K562 (cell line): ENCODE results near the gene RILP. TPM values are rescaled to one million over a fixed set of nuclear protein-coding genes. Genes with fewer than 3 reads are reported as not detected.

Experiments used
- ATAC-seq: fragments of 200-7000 bp; cut with Tn5 transposase; 3 replicates; pipeline ENCODE4 v1.9.1; 2020; ENCODE audit warnings: moderate library complexity
- BruUV-seq: library from RNA; stranded (reverse); fragments of 400-500 nt; replicated peaks from 2 replicates; lab custom pipeline; 2021; lab: Mats Ljungman, UMichigan
- CTCF ChIA-PET: fragments of 300-600 bp; formaldehyde crosslinking; extraction: SDS; loops from one replicate; lab custom pipeline; 2021; ENCODE audit warnings: low intra/inter-chr PET ratio; lab: Yijun Ruan, JAX
- POLR2A ChIA-PET: fragments of 300-600, 350-650 bp; sonication (Branson Sonifier 250); formaldehyde crosslinking; extraction: SDS; loops from one replicate; lab custom pipeline; 2021; ENCODE audit warnings: antibody characterized with exemption, inconsistent platforms; lab: Yijun Ruan, JAX
- DNase-seq, 4 experiments: peaks; one replicate each; pipeline versions ENCODE4 v3.0.0 to v3.0.0-alpha.2; 2011 to 2018; ENCODE audit warnings: low spot score in 3 of 4, mixed read lengths in 3 of 4; ENCODE audit errors: extremely low read depth in 1 of 4
- FAIRE-seq: peaks from 2 replicates; lab custom pipeline; 2011; peaks lifted over from hg19 to GRCh38; lab: Jason Lieb, UNC
- H2AFZ ChIP-seq: 2 replicates; pipeline ENCODE4 v1.6.0; 2011; ENCODE audit warnings: low read depth, low read length, control low read depth, inconsistent platforms
- H3K27ac ChIP-seq: fragments of 200-600 bp; 3 replicates; pipeline ENCODE4 v1.8.0; 2011; ENCODE audit warnings: low read depth, mild to moderate bottlenecking, control low read depth, inconsistent platforms, low read length, moderate library complexity, mixed read lengths; ENCODE audit errors: extremely low read depth
- H3K27me3 ChIP-seq, 2 experiments: fragments of 300-600 bp in 1 of 2; 2 replicates in 1 of 2; 3 replicates in 1 of 2; pipeline versions ENCODE4 v1.6.0 to v1.8.0; 2011; ENCODE audit warnings: inconsistent platforms in 2 of 2, low read length in 2 of 2, mild to moderate bottlenecking in 1 of 2, mixed read lengths in 1 of 2, moderate library complexity in 1 of 2; ENCODE audit not compliant: control insufficient read depth in 2 of 2, insufficient read depth in 2 of 2
- H3K36me3 ChIP-seq: fragments of 300-600 bp; 3 replicates; pipeline ENCODE4 v1.8.0; 2011; ENCODE audit warnings: mild to moderate bottlenecking, low read length, inconsistent platforms; ENCODE audit not compliant: control insufficient read depth, insufficient read depth
- H3K4me1 ChIP-seq, 2 experiments: fragments of 200-600 bp in 1 of 2; replicated peaks in 1 of 2; 2 replicates in 1 of 2; 3 replicates in 1 of 2; pipeline versions ENCODE4 v1.5.1 to v1.8.0; 2011; ENCODE audit warnings: inconsistent platforms in 2 of 2, low read length in 2 of 2, mild to moderate bottlenecking in 1 of 2, mixed read lengths in 1 of 2, moderate library complexity in 1 of 2; ENCODE audit not compliant: control insufficient read depth in 2 of 2, insufficient read depth in 2 of 2
- H3K4me2 ChIP-seq: 2 replicates; pipeline ENCODE4 v1.6.1; 2011; ENCODE audit warnings: low read length, control low read depth, inconsistent platforms, mixed read lengths; ENCODE audit not compliant: insufficient read depth
- H3K4me3 ChIP-seq: fragments of 200-600 bp; sonication (generic), shearing (Covaris generic); 2 replicates; pipeline ENCODE4 v1.5.1; 2016; ENCODE audit warnings: control low read depth, inconsistent platforms
- H3K79me2 ChIP-seq: fragments of 200-600 bp; 3 replicates; pipeline ENCODE4 v1.8.0; 2011; ENCODE audit warnings: low read length, inconsistent platforms; ENCODE audit not compliant: control insufficient read depth, insufficient read depth
- H3K9ac ChIP-seq, 2 experiments: 2 replicates each; pipeline versions ENCODE4 v1.6.0 to v1.6.1; 2011; ENCODE audit warnings: low read depth in 2 of 2, low read length in 2 of 2, control low read depth in 1 of 2, inconsistent platforms in 1 of 2, mild to moderate bottlenecking in 1 of 2, mixed read lengths in 1 of 2; ENCODE audit not compliant: insufficient read depth in 1 of 2
- H3K9me1 ChIP-seq: one replicate; pipeline ENCODE4 v1.6.0; 2011; ENCODE audit warnings: inconsistent platforms, mild to moderate bottlenecking, low read length, moderate library complexity; ENCODE audit not compliant: control insufficient read depth, insufficient read depth
- H3K9me3 ChIP-seq: replicated peaks from 2 replicates; pipeline ENCODE4 v1.5.1; 2011; ENCODE audit warnings: low read depth, low read length, inconsistent platforms; ENCODE audit not compliant: control insufficient read depth, insufficient read depth
- H4K20me1 ChIP-seq: replicated peaks from 2 replicates; pipeline ENCODE4 v1.6.1; 2011; ENCODE audit warnings: low read length, inconsistent platforms, mixed read lengths; ENCODE audit not compliant: control insufficient read depth, insufficient read depth
- E2F3 ChIP-seq: fragments of 250-450 bp; sonication (Bioruptor Pico); IDR thresholded peaks from 2 replicates; pipeline ENCODE4 v1.4.0; 2020; ENCODE audit warnings: mild to moderate bottlenecking
- GTF2B ChIP-seq: IDR thresholded peaks from 2 replicates; pipeline ENCODE4 v1.6.1; 2011; ENCODE audit not compliant: insufficient read length; ENCODE audit errors: extremely low read depth
- HDAC2 ChIP-seq: fragments of 450-650 bp; IDR thresholded peaks from 2 replicates; pipeline ENCODE4 v1.6.1; 2016; ENCODE audit warnings: mild to moderate bottlenecking
- MCM7 ChIP-seq, 2 experiments: fragments of 450-650 bp; IDR thresholded peaks; 2 replicates each; pipeline ENCODE4 v1.6.1; 2016 to 2018
- RBFOX2 ChIP-seq: fragments of 200-400 bp; formaldehyde crosslinking; IDR thresholded peaks from 2 replicates; pipeline ENCODE4 v1.6.1; 2017; ENCODE audit warnings: low read depth, mild to moderate bottlenecking, low read length, moderate library complexity
- STAT5B ChIP-seq: fragments of 250-450 bp; sonication (Bioruptor Pico); IDR thresholded peaks from 2 replicates; pipeline ENCODE4 v1.8.0; 2021; ENCODE audit warnings: mild to moderate bottlenecking, inconsistent platforms
- ZNF212 ChIP-seq: fragments of 450-650 bp; formaldehyde crosslinking; IDR thresholded peaks from 2 replicates; pipeline ENCODE4 v1.4.0; 2020; ENCODE audit warnings: mild to moderate bottlenecking
- ZNF217 ChIP-seq: sonication (generic); formaldehyde crosslinking; IDR thresholded peaks from 2 replicates; pipeline ENCODE4 v1.8.0; 2022; ENCODE audit warnings: mild to moderate bottlenecking, missing genetic modification reagents
- ZNF551 ChIP-seq: fragments of 250-450 bp; sonication (Bioruptor Pico); IDR thresholded peaks from 2 replicates; pipeline ENCODE4 v1.5.0; 2021; ENCODE audit warnings: mild to moderate bottlenecking, moderate library complexity
- ZNF764 ChIP-seq: fragments of 250-450 bp; sonication (Bioruptor Pico); IDR thresholded peaks from 2 replicates; pipeline ENCODE4 v1.4.0; 2020; ENCODE audit warnings: low read depth, mild to moderate bottlenecking, moderate library complexity
- WGBS: fragments of 100-300 bp; shearing (Covaris generic); methylation state at CpG from one replicate; pipeline ENCODE4 v1.1.6; 2016; ENCODE audit warnings: low coverage, mixed read lengths; ENCODE audit not compliant: insufficient coverage; ENCODE audit errors: missing lambda C conversion rate; 5-methylcytosine and 5-hydroxymethylcytosine counted together
- in situ Hi-C: fragments of 300-500 bp; cut with MboI; formaldehyde crosslinking; loops from 4 replicates; pipeline ENCODE4 v1.15.0; 2018; ENCODE audit warnings: inconsistent platforms, mixed read lengths
- intact Hi-C: fragments of 100-400 bp; cut with micrococcal nuclease; formaldehyde crosslinking; loops from 2 replicates; pipeline ENCODE4 v1.14.2; 2022
- polyA plus RNA-seq, 8 experiments: library from polyadenylated mRNA; depleted of rRNA in 4 of 8; stranded (reverse) in 5 of 8; unstranded in 3 of 8; fragments of >200 nt; fragmentation: Nextera tagmentation in 2 of 8; fragmentation: Illumina TruSeq in 1 of 8; extraction: Ambion mirVana in 2 of 8; extraction: Trizol in 1 of 8; gene quantifications; 2 replicates each; pipeline versions ENCODE4 v1.2.1 to v1.2.3, GENCODE V29; 2011 to 2014; ENCODE audit warnings: inconsistent platforms in 1 of 8, missing spikeins in 1 of 8
- total RNA-seq, 7 experiments: library from RNA; depleted of rRNA in 6 of 7; stranded (reverse); fragments of >200 nt in 6 of 7; fragmentation: Illumina TruSeq in 2 of 7; extraction: Trizol in 2 of 7; gene quantifications; 2 replicates each; pipeline versions ENCODE4 v1.2.1 to v1.2.3, GENCODE V29; 2011 to 2021; ENCODE audit warnings: low replicate concordance in 1 of 7

RILP gene
- total and polyA plus RNA-seq, 9 of the 15 experiments (the other 6 are each of a cell fraction or from before 2014, with no cell fraction given), result 0.75 to 54.9 (median 27.8) TPM

GRCh38 chr17:1643999-1644492 lies 5.6 kb downstream of the RILP start:
- no peak for DNase-seq
- Histone ChIP-seq H3K9me1 (no peaks in the 10 kb centered on the region), H3K4me2 (no peak overlapping the region), H3K9me3 (no peaks in the 10 kb centered on the region), H3K27me3 (no peaks in the 10 kb centered on the region), H3K27ac (no peak overlapping the region), H3K4me1 (peaks cover 4 to 58% of the 10 kb centered on the region in 2 experiments; a peak in 3 of 5 replicates), H3K79me2 (peaks cover 12% of the 10 kb centered on the region; the same call in 2 of the 3 replicates), H4K20me1 (0 out of 2 replicates have a peak, but pooled peaks cover 2% of the 10 kb centered on the region), H2AFZ (no peak overlapping the region), H3K4me3 (no peak overlapping the region), H3K9ac (no peak overlapping the region), H3K36me3 (peaks cover 21% of the 10 kb centered on the region; the same call in 1 of the 3 replicates)
- 80% methylated on average over 5 of the region's 13 CpGs for WGBS
- in situ Hi-C loops (no loop called here), intact Hi-C loops (no loop called here)
- CTCF ChIA-PET, result no interaction called here
- POLR2A ChIA-PET, result no interaction called here
- no peak for FAIRE-seq
- ATAC-seq, result no peak
- BruUV-seq, result no TSS peak
- TF ChIP-seq STAT5B (CRISPR knock-in tag) (no peak), HDAC2 (no peak), ZNF212 (CRISPR knock-in tag) (no peak), RBFOX2 (no peak), MCM7 (IDR thresholded peaks at IDR 0.05) (no peak), E2F3 (no peak), ZNF764 (CRISPR knock-in tag) (no peak), GTF2B (no peak), ZNF551 (CRISPR knock-in tag) (no peak), ZNF217 (CRISPR knock-in tag) (no peak)
